ENCODE data around the gene FMNL2.

DNA sequence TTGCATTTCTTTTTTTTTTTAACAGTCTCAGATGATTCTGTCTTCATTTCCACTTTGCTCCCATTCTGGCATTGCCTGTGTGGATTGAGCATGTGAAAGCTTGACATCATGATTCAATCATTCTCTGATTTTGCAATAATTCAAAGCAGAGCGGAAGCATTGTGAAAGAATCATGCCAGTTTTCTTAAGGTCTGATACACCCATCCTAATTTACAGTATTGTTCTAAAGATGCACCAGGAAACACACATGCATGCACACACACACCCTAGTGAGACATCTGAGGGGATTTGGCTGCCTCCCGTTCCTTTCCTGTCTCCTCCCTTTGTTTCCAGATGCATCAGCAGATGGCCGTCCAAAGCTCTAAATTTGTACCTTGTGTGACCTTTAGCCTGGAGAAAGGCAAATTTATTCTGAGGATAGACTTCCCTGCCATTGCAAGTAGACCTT is 97.3 kb downstream of the FMNL2 start:
- TF ChIP-seq, protein P1, sequence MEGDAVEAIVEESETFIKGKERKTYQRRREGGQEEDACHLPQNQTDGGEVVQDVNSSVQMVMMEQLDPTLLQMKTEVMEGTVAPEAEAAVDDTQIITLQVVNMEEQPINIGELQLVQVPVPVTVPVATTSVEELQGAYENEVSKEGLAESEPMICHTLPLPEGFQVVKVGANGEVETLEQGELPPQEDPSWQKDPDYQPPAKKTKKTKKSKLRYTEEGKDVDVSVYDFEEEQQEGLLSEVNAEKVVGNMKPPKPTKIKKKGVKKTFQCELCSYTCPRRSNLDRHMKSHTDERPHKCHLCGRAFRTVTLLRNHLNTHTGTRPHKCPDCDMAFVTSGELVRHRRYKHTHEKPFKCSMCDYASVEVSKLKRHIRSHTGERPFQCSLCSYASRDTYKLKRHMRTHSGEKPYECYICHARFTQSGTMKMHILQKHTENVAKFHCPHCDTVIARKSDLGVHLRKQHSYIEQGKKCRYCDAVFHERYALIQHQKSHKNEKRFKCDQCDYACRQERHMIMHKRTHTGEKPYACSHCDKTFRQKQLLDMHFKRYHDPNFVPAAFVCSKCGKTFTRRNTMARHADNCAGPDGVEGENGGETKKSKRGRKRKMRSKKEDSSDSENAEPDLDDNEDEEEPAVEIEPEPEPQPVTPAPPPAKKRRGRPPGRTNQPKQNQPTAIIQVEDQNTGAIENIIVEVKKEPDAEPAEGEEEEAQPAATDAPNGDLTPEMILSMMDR (IDR thresholded peaks at IDR 0.05) = no peak
- TF ChIP-seq POLR2A (IDR thresholded peaks at IDR 0.05) = no peak
- no peak for TF ChIP-seq EP300 (IDR thresholded peaks at IDR 0.05)
